Thoracic aorta (tissue), 2 donors: ENCODE data around the gene SETBP1. TPM values are rescaled to one million over a fixed set of nuclear protein-coding genes. Genes with fewer than 3 reads are reported as not detected.

Experiments
- ATAC-seq: fragments of 150-250 bp; one replicate; pipeline ENCODE4 v1.8.0; 2017; ENCODE audit warnings: low read depth; ENCODE audit not compliant: insufficient number of reproducible peaks, low FRiP score
- DNase-seq: peaks from one replicate; pipeline ENCODE4 v3.0.0-alpha.2; 2020; ENCODE audit warnings: low spot score
- H3K27ac ChIP-seq, 2 donors: fragments of 200-600 bp; sonication (generic); 1 replicate in 1 of 2; 2 replicates in 1 of 2; pipeline ENCODE4 v1.5.1; 2016; ENCODE audit warnings: mild to moderate bottlenecking in 2 of 2, moderate library complexity in 2 of 2
- H3K27me3 ChIP-seq: fragments of 200-600 bp; sonication (generic); replicated peaks from 2 replicates; pipeline ENCODE4 v1.6.0; 2016; ENCODE audit warnings: mild to moderate bottlenecking; ENCODE audit not compliant: insufficient read depth
- H3K36me3 ChIP-seq: fragments of 200-600 bp; sonication (generic); one replicate; pipeline ENCODE4 v1.5.1; 2016
- H3K4me1 ChIP-seq, 2 donors: fragments of 200-600 bp; sonication (generic); 1 replicate in 1 of 2; 2 replicates in 1 of 2; pipeline versions ENCODE4 v1.5.1 to v1.6.0; 2016; ENCODE audit warnings: low read depth in 2 of 2, mild to moderate bottlenecking in 1 of 2; ENCODE audit not compliant: control insufficient read depth in 1 of 2
- H3K4me3 ChIP-seq: fragments of 200-600 bp; sonication (generic); 2 replicates; pipeline ENCODE4 v1.5.1; 2016; ENCODE audit warnings: mild to moderate bottlenecking
- H3K9me3 ChIP-seq: fragments of 200-600 bp; sonication (generic); 2 replicates; pipeline ENCODE4 v1.5.1; 2016
- CTCF ChIP-seq: fragments of 200-600 bp; sonication (generic); IDR thresholded peaks from one replicate; pipeline ENCODE4 v1.5.1; 2019; ENCODE audit warnings: antibody characterized with exemption
- total RNA-seq, 2 donors: library from RNA; depleted of rRNA; stranded (reverse); fragments of >200 nt; gene quantifications; one replicate each; pipeline versions ENCODE4 v1.1.0 to v1.2.3, GENCODE V29; 2016

SETBP1 gene
- total RNA-seq, 2 donors from 2014 or later, result 39.3 to 50.2 TPM

GRCh38 chr18:45102863-45103262 lies 422.2 kb downstream of the SETBP1 start:
- H3K36me3 ChIP-seq, result no peaks in the 10 kb centered on the region
- H3K27ac ChIP-seq, result no peak overlapping the region
- ATAC-seq (no peak), DNase-seq (no peak)
- no peak for TF ChIP-seq CTCF
- H3K9me3 ChIP-seq, result no peaks in the 10 kb centered on the region
- H3K27me3 ChIP-seq, result no peaks in the 10 kb centered on the region
- H3K4me3 ChIP-seq, result no peak overlapping the region
- peaks cover 4 to 6% of the 10 kb centered on the region in 2 donors for H3K4me1 ChIP-seq

- no peak for TF ChIP-seq CTCF
- ATAC-seq, result no peak
- H3K27ac ChIP-seq, result no peak overlapping the region
These were observed 422.8 kb downstream of the SETBP1 start for GRCh38 chr18:45103319-45104048.

GRCh38 chr18:45104049-45104395 lies 423.3 kb downstream of the SETBP1 start:
- Histone ChIP-seq H3K4me1 (peaks cover 4 to 6% of the 10 kb centered on the region in 2 donors), H3K4me3 (no peak overlapping the region), H3K9me3 (no peaks in the 10 kb centered on the region), H3K36me3 (no peaks in the 10 kb centered on the region), H3K27ac (no peak overlapping the region), H3K27me3 (no peaks in the 10 kb centered on the region)
- TF ChIP-seq CTCF, result no peak
- DNase-seq, result no peak
- no peak for ATAC-seq

More at GRCh38 chr18:45103319-45104048, 422.8 kb downstream of the SETBP1 start:
- Histone ChIP-seq H3K4me3 (no peak overlapping the region), H3K36me3 (no peaks in the 10 kb centered on the region), H3K4me1 (peaks cover 4 to 6% of the 10 kb centered on the region in 2 donors), H3K9me3 (no peaks in the 10 kb centered on the region), H3K27me3 (no peaks in the 10 kb centered on the region)
- DNase-seq, result no peak

GRCh38 chr18:45106331-45106774 lies 425.7 kb downstream of the SETBP1 start:
- no peak for DNase-seq
- Histone ChIP-seq H3K27ac (no peak overlapping the region), H3K4me1 (peaks cover 4 to 6% of the 10 kb centered on the region in 2 donors), H3K36me3 (no peaks in the 10 kb centered on the region), H3K27me3 (no peaks in the 10 kb centered on the region), H3K9me3 (no peaks in the 10 kb centered on the region), H3K4me3 (no peak overlapping the region)
- no peak for TF ChIP-seq CTCF
- ATAC-seq, result no peak

- no peak overlapping the region for H3K27ac ChIP-seq
- no peaks in the 10 kb centered on the region for H3K27me3 ChIP-seq
- no peak for ATAC-seq
- no peak overlapping the region for H3K4me3 ChIP-seq
- H3K4me1 ChIP-seq, result peaks cover 4 to 6% of the 10 kb centered on the region in 2 donors
- TF ChIP-seq CTCF, result no peak
- H3K36me3 ChIP-seq, result no peaks in the 10 kb centered on the region
- H3K9me3 ChIP-seq, result no peaks in the 10 kb centered on the region
- DNase-seq, result no peak
These were observed 426.7 kb downstream of the SETBP1 start for GRCh38 chr18:45107425-45107824.
